Right hindlimb (tissue), 1 donor: ENCODE measurements around the gene IQGAP3.

ENCODE experiments used
- DNase-seq: peaks from one replicate; pipeline ENCODE4 v3.0.0-alpha.2; 2018

The IQGAP3 gene

DNA sequence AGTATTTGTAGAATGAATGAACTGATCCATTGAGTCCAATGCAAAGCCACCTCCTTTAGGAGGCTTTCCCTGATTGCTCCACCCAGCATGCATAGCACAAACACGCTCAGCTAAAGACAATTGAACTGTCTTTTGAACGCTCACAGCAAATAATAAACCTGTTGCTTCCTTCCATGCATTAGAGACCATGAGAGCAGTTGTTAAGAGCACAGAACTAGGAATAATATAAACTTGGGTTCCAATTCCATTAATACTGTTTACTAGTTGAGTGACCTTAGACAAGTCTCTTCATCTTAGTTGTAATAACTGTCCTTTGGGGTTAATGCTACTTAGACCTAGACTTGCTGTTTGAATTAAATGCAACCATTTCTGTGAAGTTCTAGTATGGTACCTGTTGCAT lies 65.9 kb downstream of the IQGAP3 start:
- no peak for DNase-seq

- DNase-seq: no peak
Measured at GRCh38 chr1:156505679-156506298, 66.6 kb downstream of the IQGAP3 start.

- DNase-seq: peak; percentile 99
Measured at GRCh38 chr1:156504821-156505678, 67.3 kb downstream of the IQGAP3 start.

- no peak for DNase-seq
Measured at GRCh38 chr1:156504438-156504813, 67.9 kb downstream of the IQGAP3 start.

GRCh38 chr1:156503698-156504437 lies 68.5 kb downstream of the IQGAP3 start:
- no peak for DNase-seq

DNA sequence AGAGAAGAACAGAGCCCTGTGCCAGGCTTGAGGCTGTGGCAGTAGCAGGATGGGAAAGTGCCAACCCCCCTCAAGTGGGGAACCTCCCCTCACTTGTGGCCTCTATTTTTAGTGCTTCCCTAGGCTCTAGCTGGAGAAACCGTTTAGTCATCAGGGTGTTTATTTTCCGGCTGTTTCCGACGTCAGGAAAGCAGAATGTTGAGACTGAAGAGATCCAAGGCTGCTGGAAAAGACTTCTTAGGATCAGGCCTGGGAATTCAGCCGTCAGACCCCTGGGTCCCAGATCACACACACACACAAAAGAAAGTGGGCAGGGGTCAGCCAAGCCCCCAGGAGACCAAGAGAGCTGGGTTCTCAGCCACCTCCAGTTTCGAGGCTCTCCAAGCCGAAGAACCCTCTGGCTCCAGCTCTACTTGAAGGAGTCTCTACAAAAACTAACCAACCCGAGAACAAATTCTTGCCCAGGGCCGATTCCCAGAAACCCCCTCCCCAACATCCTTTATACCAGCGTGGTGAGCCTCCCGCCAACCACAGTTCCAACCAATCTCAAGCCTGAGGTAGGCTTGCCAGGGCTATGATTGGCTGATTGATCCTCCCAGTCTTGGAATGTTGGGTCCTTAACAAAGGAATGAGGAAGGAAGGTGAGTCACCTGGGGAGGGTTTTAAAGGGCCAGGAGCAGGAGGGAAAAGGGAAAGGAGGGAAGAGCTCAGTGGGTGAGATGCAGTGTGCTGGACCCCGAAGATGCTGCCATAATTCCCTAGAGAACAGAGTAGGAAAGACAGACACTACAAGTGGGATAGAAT lies 69.3 kb downstream of the IQGAP3 start:
- DNase-seq: peak; percentile 78

DNA sequence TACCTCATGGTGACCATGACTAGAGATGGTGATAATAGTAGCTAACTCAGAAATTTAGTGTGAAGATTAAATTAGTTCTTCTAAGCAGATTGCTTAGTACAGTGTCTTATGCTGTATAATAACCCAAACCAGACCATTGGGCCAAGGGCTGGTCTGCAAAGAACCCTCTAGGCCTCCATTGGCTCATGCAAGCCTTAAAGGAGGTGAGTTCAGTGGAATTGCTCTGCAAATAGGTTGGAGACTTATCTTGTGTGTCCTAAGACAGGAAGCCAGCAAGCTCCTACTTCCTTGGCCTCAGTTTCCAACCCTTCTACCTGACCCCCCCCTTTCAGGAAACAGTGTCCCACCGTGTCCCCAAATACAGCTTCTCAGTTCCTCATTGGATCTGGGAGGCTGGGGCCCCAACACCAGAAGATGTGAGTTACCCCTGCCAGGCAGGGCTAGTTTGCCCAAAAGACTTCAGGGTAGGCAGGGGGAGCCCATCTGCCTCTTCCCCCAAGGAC lies 69.9 kb downstream of the IQGAP3 start:
- DNase-seq: no peak

DNA sequence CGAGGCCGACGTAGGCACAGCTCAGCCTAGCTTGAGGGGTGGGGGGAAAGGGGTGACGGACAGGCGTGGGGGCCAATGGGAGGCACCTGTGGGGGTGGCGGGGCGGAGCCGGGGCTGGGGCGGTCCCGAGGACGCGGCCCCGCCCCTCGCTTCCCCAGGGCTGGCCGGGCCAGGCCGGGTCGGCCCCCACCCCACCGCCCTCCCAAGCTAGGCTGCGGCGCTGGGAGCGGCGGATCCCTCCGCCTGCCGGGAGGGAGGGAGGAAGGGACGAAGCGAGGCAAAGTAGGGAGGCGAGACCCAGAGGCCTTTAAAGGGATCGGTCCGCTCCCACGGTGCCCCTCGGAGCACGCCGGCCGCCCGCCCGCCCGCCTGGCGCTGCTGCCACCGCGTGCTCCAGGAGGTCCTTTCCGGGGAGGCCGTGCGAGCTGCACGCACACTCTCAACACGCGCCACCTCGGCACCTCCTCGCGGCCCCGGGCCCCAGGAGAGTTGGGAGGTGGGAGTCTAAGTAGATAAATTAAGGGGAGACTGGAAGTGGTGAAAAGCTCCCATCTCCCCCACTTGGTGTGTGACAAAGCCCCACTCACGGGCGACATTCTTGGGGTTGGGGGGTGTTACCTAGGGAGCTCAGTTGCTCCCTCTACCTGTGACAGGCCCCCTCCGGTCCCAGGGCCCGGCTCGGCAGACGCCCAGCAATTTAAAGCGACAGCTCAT lies 71.4 kb downstream of the IQGAP3 start:
- peak; percentile 98 for DNase-seq

DNA sequence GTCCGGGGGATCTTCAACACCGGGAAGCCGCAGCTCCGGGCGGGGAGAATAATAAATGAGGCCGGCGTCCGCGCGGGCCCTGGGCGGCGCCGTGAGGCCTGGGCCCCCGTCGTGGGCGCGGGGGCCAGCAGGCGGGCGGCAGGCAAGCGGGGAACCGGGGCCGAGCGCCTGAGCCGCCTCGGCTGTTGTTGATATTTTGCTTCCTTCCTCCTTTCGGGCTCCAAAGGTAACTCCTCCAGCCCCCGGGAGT lies 71.9 kb downstream of the IQGAP3 start, which contains the start of gene MEF2D:
Gene MEF2D, minus strand, starts transcription at position 233 of the 250 bp plus-strand sequence. CDS start 17,483 bp downstream, outside the sequence.
- no peak for DNase-seq

DNA sequence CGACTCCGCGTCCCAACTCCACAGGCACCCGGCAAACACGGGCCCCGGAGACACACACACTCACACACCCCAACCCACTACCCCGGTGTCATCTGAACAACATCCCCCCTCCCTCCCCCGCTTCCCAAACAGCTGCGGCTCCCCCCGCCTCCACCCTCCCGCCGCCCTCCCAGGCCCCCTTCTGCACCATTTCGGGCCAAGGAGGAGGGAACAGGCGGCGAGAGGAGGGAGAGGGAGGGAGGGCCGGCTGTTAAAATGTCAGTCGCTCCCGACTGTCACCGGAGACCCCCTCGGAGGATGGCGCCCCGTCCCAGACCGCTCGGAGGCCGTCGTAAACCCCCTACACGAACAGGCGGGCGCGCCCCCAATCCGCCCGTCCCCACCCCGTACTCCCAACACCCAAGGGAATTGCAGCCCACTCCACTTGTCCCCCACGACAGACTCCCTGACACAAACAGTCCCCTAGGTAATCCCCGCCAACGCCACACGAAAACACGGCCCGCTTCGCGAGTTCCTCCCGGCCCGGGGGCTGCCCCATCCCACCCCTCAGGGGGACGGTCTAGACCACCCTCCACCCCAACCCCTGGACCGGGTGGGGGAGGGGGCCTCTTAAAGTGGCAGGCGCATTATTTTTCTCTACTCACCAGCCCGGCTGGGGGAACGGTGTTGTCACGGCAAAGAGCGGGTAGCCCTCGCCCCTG lies 72.4 kb downstream of the IQGAP3 start:
- DNase-seq: peak; percentile 91

GRCh38 chr1:156499194-156499841 lies 73.0 kb downstream of the IQGAP3 start:
- no peak for DNase-seq

GRCh38 chr1:156498432-156499193 lies 73.8 kb downstream of the IQGAP3 start:
- peak; percentile 67 for DNase-seq

GRCh38 chr1:156497743-156498431 lies 74.5 kb downstream of the IQGAP3 start:
- no peak for DNase-seq

DNA sequence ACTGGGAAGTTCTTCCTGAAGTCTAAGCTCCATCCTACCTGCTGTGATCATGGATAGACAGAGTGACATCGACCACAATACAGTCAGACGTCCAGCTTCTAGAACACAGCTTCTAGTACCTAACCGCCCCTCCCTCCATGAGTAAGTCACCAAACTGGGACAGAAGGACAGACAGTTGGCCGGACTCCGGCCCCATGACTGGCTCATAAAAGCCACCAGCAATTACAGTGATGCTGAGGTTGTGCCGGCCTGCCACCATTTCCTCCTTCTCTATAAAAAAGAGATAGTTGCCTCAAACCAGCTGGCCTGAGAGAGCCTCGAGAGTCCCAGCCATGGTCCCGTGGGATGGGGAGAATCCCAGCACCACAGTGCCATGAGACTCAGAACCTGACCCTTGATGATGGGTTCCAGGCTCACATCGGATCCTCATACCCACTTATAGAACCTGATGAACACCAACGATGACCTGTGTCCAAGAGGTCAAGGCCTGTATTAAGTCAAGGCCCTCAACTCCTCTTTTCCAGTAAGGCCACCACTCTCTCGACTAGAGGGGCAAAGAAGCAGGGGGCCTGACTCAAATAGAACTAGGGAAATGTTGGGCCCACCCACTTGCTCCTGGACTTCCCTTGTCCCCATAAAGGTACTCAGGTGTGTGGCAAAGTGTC lies 75.2 kb downstream of the IQGAP3 start:
- no peak for DNase-seq

- DNase-seq: no peak
Measured at GRCh38 chr1:156496211-156496761, 76.1 kb downstream of the IQGAP3 start.

GRCh38 chr1:156495401-156496140 lies 76.8 kb downstream of the IQGAP3 start:
- DNase-seq: no peak

GRCh38 chr1:156494309-156494895 lies 78.0 kb downstream of the IQGAP3 start:
- no peak for DNase-seq
